Loucy (cell line): ENCODE data around the gene PRKN.

Source experiments
- EZH2phosphoT487 ChIP-seq: fragments of 200-600 bp; IDR thresholded peaks from 2 replicates; pipeline ENCODE4 v1.6.1; 2018; ENCODE audit warnings: antibody characterized with exemption, mild to moderate bottlenecking, moderate library complexity, borderline replicate concordance
- TF ChIP-seq, protein P1 (sequence below): fragments of 200-600 bp; sonication (generic); conservative IDR thresholded peaks from 2 replicates; pipeline ENCODE4 v1.5.1; 2014; ENCODE audit warnings: mild to moderate bottlenecking, antibody characterized with exemption, low read length

DNA sequence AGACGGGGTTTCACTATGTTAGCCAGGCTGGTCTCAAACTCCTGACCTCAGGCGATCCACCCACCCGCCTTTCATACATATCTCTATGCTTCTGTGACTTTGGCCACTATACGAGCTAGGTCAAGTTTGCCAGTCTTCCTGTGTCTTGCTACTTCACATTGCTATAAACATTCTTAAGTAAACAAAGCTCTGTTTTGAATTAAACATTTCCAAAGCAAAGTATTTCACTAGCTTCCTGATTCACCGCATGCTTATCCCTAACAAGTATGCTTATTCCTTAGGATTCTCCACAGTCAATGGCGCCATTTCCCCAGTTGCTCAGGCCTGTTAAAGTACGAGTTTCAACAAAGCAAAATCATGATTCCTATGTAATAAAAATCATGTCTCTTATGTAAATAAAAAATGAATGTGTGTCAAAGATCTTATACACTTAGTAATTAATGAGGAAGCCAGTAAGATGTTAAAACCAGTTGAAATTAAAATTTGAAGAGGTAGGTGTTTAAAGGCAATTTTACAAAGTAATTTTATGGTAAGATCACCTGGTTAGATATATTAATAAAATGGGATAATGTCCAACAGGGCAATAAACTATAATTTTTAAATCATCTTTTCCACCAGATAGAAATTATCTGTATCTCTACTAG is 88.5 kb downstream of the PRKN start:
- TF ChIP-seq, protein P1, sequence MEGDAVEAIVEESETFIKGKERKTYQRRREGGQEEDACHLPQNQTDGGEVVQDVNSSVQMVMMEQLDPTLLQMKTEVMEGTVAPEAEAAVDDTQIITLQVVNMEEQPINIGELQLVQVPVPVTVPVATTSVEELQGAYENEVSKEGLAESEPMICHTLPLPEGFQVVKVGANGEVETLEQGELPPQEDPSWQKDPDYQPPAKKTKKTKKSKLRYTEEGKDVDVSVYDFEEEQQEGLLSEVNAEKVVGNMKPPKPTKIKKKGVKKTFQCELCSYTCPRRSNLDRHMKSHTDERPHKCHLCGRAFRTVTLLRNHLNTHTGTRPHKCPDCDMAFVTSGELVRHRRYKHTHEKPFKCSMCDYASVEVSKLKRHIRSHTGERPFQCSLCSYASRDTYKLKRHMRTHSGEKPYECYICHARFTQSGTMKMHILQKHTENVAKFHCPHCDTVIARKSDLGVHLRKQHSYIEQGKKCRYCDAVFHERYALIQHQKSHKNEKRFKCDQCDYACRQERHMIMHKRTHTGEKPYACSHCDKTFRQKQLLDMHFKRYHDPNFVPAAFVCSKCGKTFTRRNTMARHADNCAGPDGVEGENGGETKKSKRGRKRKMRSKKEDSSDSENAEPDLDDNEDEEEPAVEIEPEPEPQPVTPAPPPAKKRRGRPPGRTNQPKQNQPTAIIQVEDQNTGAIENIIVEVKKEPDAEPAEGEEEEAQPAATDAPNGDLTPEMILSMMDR: no peak
- no peak for TF ChIP-seq EZH2phosphoT487
